ENCODE data around the gene PLEKHA6. TPM values are rescaled to one million over a fixed set of nuclear protein-coding genes. Genes with fewer than 3 reads are reported as not detected.

PLEKHA6 gene
- total and polyA plus RNA-seq, 2 of the 8 experiments (the other 6 are each of a cell fraction or from before 2014, with no cell fraction given) = 4.8 to 20.2 TPM

DNA sequence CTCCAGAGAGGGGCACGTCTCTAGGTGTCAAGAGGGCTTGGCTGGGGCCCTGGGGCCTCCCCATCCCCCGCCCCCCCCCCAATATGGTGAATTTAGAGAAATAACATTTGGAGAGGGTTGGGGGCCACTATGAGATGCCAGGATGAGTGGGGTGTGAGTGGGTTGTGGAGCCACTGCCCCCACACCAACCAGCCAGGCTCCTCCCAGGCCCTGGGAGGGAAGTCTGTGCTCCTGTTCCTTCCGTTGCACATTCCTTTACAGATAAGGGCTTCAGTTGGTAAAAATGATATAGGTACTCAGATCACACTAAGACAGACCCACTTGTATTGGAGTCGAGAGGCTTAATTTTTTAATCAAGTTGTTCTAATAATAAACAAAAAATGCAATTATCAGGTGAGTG is 585 bp upstream of the PLEKHA6 start (continued):
- TF ChIP-seq, protein P1, sequence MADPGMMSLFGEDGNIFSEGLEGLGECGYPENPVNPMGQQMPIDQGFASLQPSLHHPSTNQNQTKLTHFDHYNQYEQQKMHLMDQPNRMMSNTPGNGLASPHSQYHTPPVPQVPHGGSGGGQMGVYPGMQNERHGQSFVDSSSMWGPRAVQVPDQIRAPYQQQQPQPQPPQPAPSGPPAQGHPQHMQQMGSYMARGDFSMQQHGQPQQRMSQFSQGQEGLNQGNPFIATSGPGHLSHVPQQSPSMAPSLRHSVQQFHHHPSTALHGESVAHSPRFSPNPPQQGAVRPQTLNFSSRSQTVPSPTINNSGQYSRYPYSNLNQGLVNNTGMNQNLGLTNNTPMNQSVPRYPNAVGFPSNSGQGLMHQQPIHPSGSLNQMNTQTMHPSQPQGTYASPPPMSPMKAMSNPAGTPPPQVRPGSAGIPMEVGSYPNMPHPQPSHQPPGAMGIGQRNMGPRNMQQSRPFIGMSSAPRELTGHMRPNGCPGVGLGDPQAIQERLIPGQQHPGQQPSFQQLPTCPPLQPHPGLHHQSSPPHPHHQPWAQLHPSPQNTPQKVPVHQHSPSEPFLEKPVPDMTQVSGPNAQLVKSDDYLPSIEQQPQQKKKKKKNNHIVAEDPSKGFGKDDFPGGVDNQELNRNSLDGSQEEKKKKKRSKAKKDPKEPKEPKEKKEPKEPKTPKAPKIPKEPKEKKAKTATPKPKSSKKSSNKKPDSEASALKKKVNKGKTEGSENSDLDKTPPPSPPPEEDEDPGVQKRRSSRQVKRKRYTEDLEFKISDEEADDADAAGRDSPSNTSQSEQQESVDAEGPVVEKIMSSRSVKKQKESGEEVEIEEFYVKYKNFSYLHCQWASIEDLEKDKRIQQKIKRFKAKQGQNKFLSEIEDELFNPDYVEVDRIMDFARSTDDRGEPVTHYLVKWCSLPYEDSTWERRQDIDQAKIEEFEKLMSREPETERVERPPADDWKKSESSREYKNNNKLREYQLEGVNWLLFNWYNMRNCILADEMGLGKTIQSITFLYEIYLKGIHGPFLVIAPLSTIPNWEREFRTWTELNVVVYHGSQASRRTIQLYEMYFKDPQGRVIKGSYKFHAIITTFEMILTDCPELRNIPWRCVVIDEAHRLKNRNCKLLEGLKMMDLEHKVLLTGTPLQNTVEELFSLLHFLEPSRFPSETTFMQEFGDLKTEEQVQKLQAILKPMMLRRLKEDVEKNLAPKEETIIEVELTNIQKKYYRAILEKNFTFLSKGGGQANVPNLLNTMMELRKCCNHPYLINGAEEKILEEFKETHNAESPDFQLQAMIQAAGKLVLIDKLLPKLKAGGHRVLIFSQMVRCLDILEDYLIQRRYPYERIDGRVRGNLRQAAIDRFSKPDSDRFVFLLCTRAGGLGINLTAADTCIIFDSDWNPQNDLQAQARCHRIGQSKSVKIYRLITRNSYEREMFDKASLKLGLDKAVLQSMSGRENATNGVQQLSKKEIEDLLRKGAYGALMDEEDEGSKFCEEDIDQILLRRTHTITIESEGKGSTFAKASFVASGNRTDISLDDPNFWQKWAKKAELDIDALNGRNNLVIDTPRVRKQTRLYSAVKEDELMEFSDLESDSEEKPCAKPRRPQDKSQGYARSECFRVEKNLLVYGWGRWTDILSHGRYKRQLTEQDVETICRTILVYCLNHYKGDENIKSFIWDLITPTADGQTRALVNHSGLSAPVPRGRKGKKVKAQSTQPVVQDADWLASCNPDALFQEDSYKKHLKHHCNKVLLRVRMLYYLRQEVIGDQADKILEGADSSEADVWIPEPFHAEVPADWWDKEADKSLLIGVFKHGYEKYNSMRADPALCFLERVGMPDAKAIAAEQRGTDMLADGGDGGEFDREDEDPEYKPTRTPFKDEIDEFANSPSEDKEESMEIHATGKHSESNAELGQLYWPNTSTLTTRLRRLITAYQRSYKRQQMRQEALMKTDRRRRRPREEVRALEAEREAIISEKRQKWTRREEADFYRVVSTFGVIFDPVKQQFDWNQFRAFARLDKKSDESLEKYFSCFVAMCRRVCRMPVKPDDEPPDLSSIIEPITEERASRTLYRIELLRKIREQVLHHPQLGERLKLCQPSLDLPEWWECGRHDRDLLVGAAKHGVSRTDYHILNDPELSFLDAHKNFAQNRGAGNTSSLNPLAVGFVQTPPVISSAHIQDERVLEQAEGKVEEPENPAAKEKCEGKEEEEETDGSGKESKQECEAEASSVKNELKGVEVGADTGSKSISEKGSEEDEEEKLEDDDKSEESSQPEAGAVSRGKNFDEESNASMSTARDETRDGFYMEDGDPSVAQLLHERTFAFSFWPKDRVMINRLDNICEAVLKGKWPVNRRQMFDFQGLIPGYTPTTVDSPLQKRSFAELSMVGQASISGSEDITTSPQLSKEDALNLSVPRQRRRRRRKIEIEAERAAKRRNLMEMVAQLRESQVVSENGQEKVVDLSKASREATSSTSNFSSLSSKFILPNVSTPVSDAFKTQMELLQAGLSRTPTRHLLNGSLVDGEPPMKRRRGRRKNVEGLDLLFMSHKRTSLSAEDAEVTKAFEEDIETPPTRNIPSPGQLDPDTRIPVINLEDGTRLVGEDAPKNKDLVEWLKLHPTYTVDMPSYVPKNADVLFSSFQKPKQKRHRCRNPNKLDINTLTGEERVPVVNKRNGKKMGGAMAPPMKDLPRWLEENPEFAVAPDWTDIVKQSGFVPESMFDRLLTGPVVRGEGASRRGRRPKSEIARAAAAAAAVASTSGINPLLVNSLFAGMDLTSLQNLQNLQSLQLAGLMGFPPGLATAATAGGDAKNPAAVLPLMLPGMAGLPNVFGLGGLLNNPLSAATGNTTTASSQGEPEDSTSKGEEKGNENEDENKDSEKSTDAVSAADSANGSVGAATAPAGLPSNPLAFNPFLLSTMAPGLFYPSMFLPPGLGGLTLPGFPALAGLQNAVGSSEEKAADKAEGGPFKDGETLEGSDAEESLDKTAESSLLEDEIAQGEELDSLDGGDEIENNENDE (IDR thresholded peaks at IDR 0.05; ENCODE audit: insufficient replicate concordance, low read length) = no peak
- TF ChIP-seq CBX5 (IDR thresholded peaks at IDR 0.05; ENCODE audit: low read depth, low read length) (no peak), CHD1 (IDR thresholded peaks at IDR 0.05; ENCODE audit: low read depth, low read length) (no peak), CREB1 (IDR thresholded peaks at IDR 0.05) (no peak), SRF (IDR thresholded peaks at IDR 0.05; ENCODE audit: low read depth, low read length) (no peak), RBBP5 (IDR thresholded peaks at IDR 0.05; ENCODE audit: borderline replicate concordance, low read depth, low read length) (no peak)
- TF ChIP-seq, protein P2, sequence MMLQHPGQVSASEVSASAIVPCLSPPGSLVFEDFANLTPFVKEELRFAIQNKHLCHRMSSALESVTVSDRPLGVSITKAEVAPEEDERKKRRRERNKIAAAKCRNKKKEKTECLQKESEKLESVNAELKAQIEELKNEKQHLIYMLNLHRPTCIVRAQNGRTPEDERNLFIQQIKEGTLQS (IDR thresholded peaks at IDR 0.05; ENCODE audit: insufficient read depth, low read depth, low read length) = no peak
